K562 (cell line): ENCODE results near the gene ATP2A2. TPM values are rescaled to one million over a fixed set of nuclear protein-coding genes. Genes with fewer than 3 reads are reported as not detected.
A peak's percentile ranks its signal among the peaks of the same experiment; 100 is the strongest.

Experiments used
- ARID4B ChIP-seq: sonication (generic); formaldehyde crosslinking; IDR thresholded peaks from 2 replicates; pipeline ENCODE4 v1.8.0; 2022; ENCODE audit warnings: mild to moderate bottlenecking, missing genetic modification reagents
- CREB3 ChIP-seq: fragments of 450-650 bp; conservative IDR thresholded peaks from 2 replicates; pipeline ENCODE4 v1.6.1; 2016; ENCODE audit warnings: missing genetic modification characterization, low read depth, mild to moderate bottlenecking, missing compliant biosample characterization, moderate library complexity
- DACH1 ChIP-seq: fragments of 450-650 bp; IDR thresholded peaks from 2 replicates; pipeline ENCODE4 v1.6.1; 2018; ENCODE audit not compliant: partially characterized antibody
- ELF1 ChIP-seq: fragments of 200-800 bp; sonication (Bioruptor generic); IDR thresholded peaks from 2 replicates; pipeline ENCODE4 v1.6.1; 2016; ENCODE audit warnings: missing genetic modification characterization, missing compliant biosample characterization
- ETV1 ChIP-seq: fragments of 450-650 bp; conservative IDR thresholded peaks from 2 replicates; pipeline ENCODE4 v1.6.1; 2016; ENCODE audit warnings: missing genetic modification characterization, control low read depth, low read depth, missing compliant biosample characterization
- FOSL1 ChIP-seq: fragments of 200-800 bp; sonication (Bioruptor generic); conservative IDR thresholded peaks from 2 replicates; pipeline ENCODE4 v1.6.1; 2016; ENCODE audit warnings: missing genetic modification characterization, missing compliant biosample characterization
- HEY1 ChIP-seq: fragments of 250-450 bp; sonication (Bioruptor Pico); IDR thresholded peaks from 2 replicates; pipeline ENCODE4 v1.5.0; 2020; ENCODE audit warnings: mild to moderate bottlenecking, moderate library complexity, borderline replicate concordance
- HINFP ChIP-seq: fragments of 450-650 bp; conservative IDR thresholded peaks from 2 replicates; pipeline ENCODE4 v1.6.1; 2016; ENCODE audit warnings: missing genetic modification characterization, low read depth, mild to moderate bottlenecking, control low read depth, missing compliant biosample characterization
- MEF2A ChIP-seq: IDR thresholded peaks from 2 replicates; pipeline ENCODE4 v1.6.1; 2011; ENCODE audit warnings: low read depth, mild to moderate bottlenecking, low read length, moderate library complexity; ENCODE audit not compliant: control insufficient read depth
- MEF2D ChIP-seq: conservative IDR thresholded peaks from 2 replicates; pipeline ENCODE4 v1.6.1; 2016; ENCODE audit warnings: low read depth, missing genetic modification characterization, missing compliant biosample characterization
- MIER1 ChIP-seq: fragments of 450-650 bp; IDR thresholded peaks from 2 replicates; pipeline ENCODE4 v1.6.1; 2016; ENCODE audit warnings: antibody characterized with exemption, mild to moderate bottlenecking, low read depth
- PRMT5 ChIP-seq: sonication (generic); formaldehyde crosslinking; IDR thresholded peaks from 2 replicates; pipeline ENCODE4 v1.5.0; 2020; ENCODE audit warnings: missing genetic modification reagents
- SMARCC2 ChIP-seq: fragments of 450-650 bp; IDR thresholded peaks from 2 replicates; pipeline ENCODE4 v1.6.1; 2017; ENCODE audit warnings: antibody characterized with exemption, moderate library complexity, mild to moderate bottlenecking, low read depth
- ZBED1 ChIP-seq: IDR thresholded peaks from 2 replicates; pipeline ENCODE4 v1.6.1; 2014
- ZBTB7A ChIP-seq: IDR thresholded peaks from 2 replicates; pipeline ENCODE4 v1.6.1; 2011; ENCODE audit warnings: low read depth, mild to moderate bottlenecking, low read length, moderate library complexity, borderline replicate concordance; ENCODE audit not compliant: control insufficient read depth
- ZNF398 ChIP-seq: fragments of 250-450 bp; sonication (Bioruptor Pico); IDR thresholded peaks from 2 replicates; pipeline ENCODE4 v1.8.0; 2021; ENCODE audit warnings: moderate library complexity, mild to moderate bottlenecking, inconsistent platforms
- ZNF444 ChIP-seq: fragments of 250-450 bp; sonication (Bioruptor Pico); IDR thresholded peaks from 2 replicates; pipeline ENCODE4 v1.4.0; 2020; ENCODE audit warnings: mild to moderate bottlenecking, moderate library complexity
- ZNF561 ChIP-seq: fragments of 450-650 bp; formaldehyde crosslinking; conservative IDR thresholded peaks from 2 replicates; pipeline ENCODE4 v1.4.0; 2020; ENCODE audit warnings: mild to moderate bottlenecking, moderate library complexity
- ZNF75A ChIP-seq: fragments of 450-650 bp; formaldehyde crosslinking; IDR thresholded peaks from 2 replicates; pipeline ENCODE4 v1.4.0; 2020; ENCODE audit warnings: mild to moderate bottlenecking
- polyA plus RNA-seq, 8 experiments: library from polyadenylated mRNA; depleted of rRNA in 4 of 8; stranded (reverse) in 5 of 8; unstranded in 3 of 8; fragments of >200 nt; fragmentation: Nextera tagmentation in 2 of 8; fragmentation: Illumina TruSeq in 1 of 8; extraction: Ambion mirVana in 2 of 8; extraction: Trizol in 1 of 8; gene quantifications; 2 replicates each; pipeline versions ENCODE4 v1.2.1 to v1.2.3, GENCODE V29; 2011 to 2014; ENCODE audit warnings: inconsistent platforms in 1 of 8, missing spikeins in 1 of 8
- total RNA-seq, 7 experiments: library from RNA; depleted of rRNA in 6 of 7; stranded (reverse); fragments of >200 nt in 6 of 7; fragmentation: Illumina TruSeq in 2 of 7; extraction: Trizol in 2 of 7; gene quantifications; 2 replicates each; pipeline versions ENCODE4 v1.2.1 to v1.2.3, GENCODE V29; 2011 to 2021; ENCODE audit warnings: low replicate concordance in 1 of 7

ATP2A2 gene
- total and polyA plus RNA-seq, 9 of the 15 experiments (the other 6 are each of a cell fraction or from before 2014, with no cell fraction given) = 5.2 to 205 (median 51.6) TPM

GRCh38 chr12:110354172-110354780 lies 73.2 kb downstream of the ATP2A2 start (continued):
- TF ChIP-seq ARID4B (CRISPR knock-in tag) = no peak
- no peak for TF ChIP-seq MIER1
- peak; percentile 95 for TF ChIP-seq FOSL1 (tag)
- TF ChIP-seq ELF1 (tag) = no peak
- TF ChIP-seq ZNF444 (CRISPR knock-in tag) = no peak
- no peak for TF ChIP-seq ZNF75A
- TF ChIP-seq HINFP (tag) = no peak
- no peak for TF ChIP-seq ZBTB7A
- peak; percentile 95 for TF ChIP-seq ETV1 (tag)
- TF ChIP-seq ZBED1 = peak; percentile 58; the same call in 1 of the 2 replicates
- peak; percentile 78; the same call in 1 of the 2 replicates for TF ChIP-seq MEF2D (tag)
- TF ChIP-seq MEF2A = peak; percentile 55; the same call in 1 of the 2 replicates
- no peak for TF ChIP-seq CREB3
- peak; percentile 89 for TF ChIP-seq SMARCC2
- TF ChIP-seq HEY1 = no peak
- TF ChIP-seq DACH1 = peak; percentile 53
- no peak for TF ChIP-seq ZNF561 (CRISPR knock-in tag)
- TF ChIP-seq ZNF398 (CRISPR knock-in tag) = no peak
- no peak for TF ChIP-seq PRMT5 (CRISPR knock-in tag)
